ENCODE measurements around the gene MAGEB2. TPM values are rescaled to one million over a fixed set of nuclear protein-coding genes. Genes with fewer than 3 reads are reported as not detected.

Gene MAGEB2
- total RNA-seq, 5 donors from 2014 or later (not counting 1 experiment from before 2014, with no cell fraction given) = 0.25 TPM; not detected in 4

GRCh38 chrX:30262763-30263162, 47.4 kb downstream of the MAGEB2 start:
- H3K4me1 ChIP-seq (ENCODE audit: control insufficient read depth in 1 of 2, extremely low read depth in 1 of 2, insufficient read depth in 2 of 2, low read length in 2 of 2) = no peaks in the 10 kb centered on the region
- ChIA-PET POLR2A (no interaction called here), CTCF (no interaction called here)
- H3K9me3 ChIP-seq = no peaks in the 10 kb centered on the region
- no peak overlapping the region for H3K4me3 ChIP-seq (ENCODE audit: control insufficient read depth in 1 of 2, extremely low read depth in 1 of 2, low read length in 1 of 2)
- H3K27me3 Mint-ChIP-seq = peaks cover 0 to 6% of the 10 kb centered on the region in 2 donors
- no peaks in the 10 kb centered on the region for H3K9me3 Mint-ChIP-seq
- WGBS (ENCODE audit: insufficient coverage) = no CpG with 5 or more reads among the region's 1 CpG
- no peaks in the 10 kb centered on the region for H3K36me3 Mint-ChIP-seq
- H3K36me3 ChIP-seq (ENCODE audit: control insufficient read depth in 2 of 2, extremely low read depth in 1 of 2, insufficient read depth in 1 of 2, low read length in 1 of 2) = no peaks in the 10 kb centered on the region
- H3K4me3 Mint-ChIP-seq = no peak overlapping the region
- H3K27me3 ChIP-seq (replicated peaks in 1 of 2; ENCODE audit: control insufficient read depth in 2 of 2, extremely low read depth in 1 of 2, insufficient read depth in 2 of 2, low read length in 1 of 2) = no peaks in the 10 kb centered on the region
- no peak overlapping the region for H3K27ac ChIP-seq (ENCODE audit: low read length)
- DNase-seq (no peak), ATAC-seq (replicated peaks in 1 of 4) (no peak)
- no peaks in the 10 kb centered on the region for H3K4me1 Mint-ChIP-seq
- H3K27ac Mint-ChIP-seq = no peak overlapping the region

Other genes starting within 250 kb of the MAGEB2 start
- not detected for gene MAGEB3, start 15.1 kb downstream of the MAGEB2 start, total RNA-seq
- not detected for gene MAGEB4, start 26.4 kb downstream of the MAGEB2 start, total RNA-seq
- not detected for gene MAGEB1, start 31.6 kb downstream of the MAGEB2 start, total RNA-seq
- not detected for gene NR0B1, start 93.8 kb downstream of the MAGEB2 start, total RNA-seq